Ishikawa (cell line): ENCODE measurements around the gene HSD17B14.

Experiments used
- CEBPB ChIP-seq: IDR thresholded peaks from 2 replicates; pipeline ENCODE4 v1.6.1; 2012
- CREB1 ChIP-seq: IDR thresholded peaks from 2 replicates; pipeline ENCODE4 v1.6.1; 2012; ENCODE audit warnings: low read depth
- EGR1 ChIP-seq: IDR thresholded peaks from 2 replicates; pipeline ENCODE4 v1.6.1; 2012
- EP300 ChIP-seq: IDR thresholded peaks from 2 replicates; pipeline ENCODE4 v1.6.1; 2012; ENCODE audit warnings: borderline replicate concordance
- FOXM1 ChIP-seq: IDR thresholded peaks from 2 replicates; pipeline ENCODE4 v1.6.1; 2012; ENCODE audit warnings: low read depth, borderline replicate concordance
- NFIC ChIP-seq: IDR thresholded peaks from 2 replicates; pipeline ENCODE4 v1.6.1; 2012
- RAD21 ChIP-seq: IDR thresholded peaks from 2 replicates; pipeline ENCODE4 v1.6.1; 2012; ENCODE audit warnings: low read depth
- TAF1 ChIP-seq: IDR thresholded peaks from 2 replicates; pipeline ENCODE4 v1.6.1; 2012; ENCODE audit warnings: low read depth, mild to moderate bottlenecking
- TCF12 ChIP-seq: IDR thresholded peaks from 2 replicates; pipeline ENCODE4 v1.6.1; 2012; ENCODE audit warnings: low read depth
- TEAD4 ChIP-seq: IDR thresholded peaks from 2 replicates; pipeline ENCODE4 v1.6.1; 2012
- YY1 ChIP-seq: IDR thresholded peaks from 2 replicates; pipeline ENCODE4 v1.6.1; 2012; ENCODE audit warnings: low read depth
- ZBTB7A ChIP-seq: IDR thresholded peaks from 2 replicates; pipeline ENCODE4 v1.6.1; 2012; ENCODE audit warnings: low read depth
- TF ChIP-seq, protein P1 (sequence below): IDR thresholded peaks from 2 replicates; pipeline ENCODE4 v1.6.1; 2012
- TF ChIP-seq, protein P2 (sequence below): IDR thresholded peaks from 2 replicates; pipeline ENCODE4 v1.6.1; 2012; ENCODE audit warnings: low read depth, mild to moderate bottlenecking
- TF ChIP-seq, protein P3 (sequence below): IDR thresholded peaks from 2 replicates; pipeline ENCODE4 v1.6.1; 2012

Gene HSD17B14

DNA sequence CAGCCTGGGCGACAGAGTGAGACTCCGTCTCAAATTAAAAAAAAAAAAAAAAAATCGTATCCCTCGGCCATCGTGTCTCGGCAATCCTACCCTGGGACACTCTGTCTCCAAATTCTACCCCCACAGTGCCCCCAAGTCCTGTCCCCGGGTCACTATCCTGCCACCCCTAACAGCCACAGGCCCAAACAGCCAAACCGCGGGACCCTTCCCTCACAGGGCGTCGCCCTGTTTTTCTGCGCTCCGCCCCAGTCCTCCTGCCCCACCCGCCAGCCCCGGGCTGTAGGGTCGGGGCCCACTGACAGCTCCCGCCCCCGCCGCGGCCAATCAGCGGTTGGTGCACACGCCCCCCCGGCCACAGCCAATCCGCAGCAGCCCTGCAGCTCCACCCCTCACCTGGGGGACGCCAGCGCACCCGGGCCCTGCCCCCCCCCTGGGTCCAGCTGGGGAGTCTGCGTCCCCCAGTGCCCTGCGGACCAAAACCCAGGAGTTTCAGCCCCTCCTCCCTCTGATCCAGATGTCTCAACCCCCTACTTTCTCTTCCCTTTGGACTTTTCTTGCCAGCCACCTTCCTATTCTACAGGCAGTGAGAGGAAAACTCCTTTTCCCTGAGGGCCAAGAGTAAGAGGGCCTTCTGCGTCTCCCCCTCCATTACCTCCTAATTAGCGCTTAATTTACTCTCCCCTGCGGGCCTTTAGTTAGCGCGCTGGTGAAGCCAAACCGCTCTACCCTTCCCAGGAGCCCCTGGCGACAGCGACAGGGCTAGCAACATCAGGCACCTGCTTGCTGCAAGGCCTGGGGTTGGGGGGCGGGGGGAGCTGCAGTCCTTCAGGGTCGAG lies 24.0 kb downstream of the HSD17B14 start:
- TF ChIP-seq RAD21 (no peak), CEBPB (no peak), TCF12 (peak; percentile 22; the same call in 1 of the 2 replicates), EGR1 (0 out of 2 replicates have a peak, but pooled peaks have one; percentile 39)

DNA sequence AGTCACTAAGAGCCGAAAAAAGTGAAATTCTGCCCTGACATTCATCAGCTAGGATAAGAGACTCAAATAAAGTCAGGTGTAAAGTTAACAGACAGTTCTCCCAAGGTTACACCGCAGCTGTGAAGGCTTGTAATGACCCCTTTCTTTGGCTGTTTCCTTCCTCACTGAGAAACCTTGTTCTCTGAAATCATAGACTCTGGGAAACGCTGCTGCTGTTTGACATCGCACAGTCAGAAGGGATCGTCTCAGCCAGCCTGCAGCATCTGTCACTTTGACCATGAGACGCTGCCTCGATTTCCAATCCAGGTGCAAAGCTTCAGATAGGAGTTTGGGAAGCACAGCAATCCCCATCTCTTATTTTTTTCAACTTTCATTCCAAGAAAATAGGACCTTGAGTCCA lies 26.1 kb downstream of the HSD17B14 start:
- TF ChIP-seq NFIC (no peak), EP300 (no peak), TAF1 (no peak), YY1 (no peak), CREB1 (no peak), EGR1 (no peak), TEAD4 (no peak), CEBPB (no peak), RAD21 (no peak), ZBTB7A (no peak), TCF12 (no peak), FOXM1 (no peak)
- TF ChIP-seq, protein P1, sequence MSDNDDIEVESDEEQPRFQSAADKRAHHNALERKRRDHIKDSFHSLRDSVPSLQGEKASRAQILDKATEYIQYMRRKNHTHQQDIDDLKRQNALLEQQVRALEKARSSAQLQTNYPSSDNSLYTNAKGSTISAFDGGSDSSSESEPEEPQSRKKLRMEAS, result no peak
- TF ChIP-seq, protein P2, sequence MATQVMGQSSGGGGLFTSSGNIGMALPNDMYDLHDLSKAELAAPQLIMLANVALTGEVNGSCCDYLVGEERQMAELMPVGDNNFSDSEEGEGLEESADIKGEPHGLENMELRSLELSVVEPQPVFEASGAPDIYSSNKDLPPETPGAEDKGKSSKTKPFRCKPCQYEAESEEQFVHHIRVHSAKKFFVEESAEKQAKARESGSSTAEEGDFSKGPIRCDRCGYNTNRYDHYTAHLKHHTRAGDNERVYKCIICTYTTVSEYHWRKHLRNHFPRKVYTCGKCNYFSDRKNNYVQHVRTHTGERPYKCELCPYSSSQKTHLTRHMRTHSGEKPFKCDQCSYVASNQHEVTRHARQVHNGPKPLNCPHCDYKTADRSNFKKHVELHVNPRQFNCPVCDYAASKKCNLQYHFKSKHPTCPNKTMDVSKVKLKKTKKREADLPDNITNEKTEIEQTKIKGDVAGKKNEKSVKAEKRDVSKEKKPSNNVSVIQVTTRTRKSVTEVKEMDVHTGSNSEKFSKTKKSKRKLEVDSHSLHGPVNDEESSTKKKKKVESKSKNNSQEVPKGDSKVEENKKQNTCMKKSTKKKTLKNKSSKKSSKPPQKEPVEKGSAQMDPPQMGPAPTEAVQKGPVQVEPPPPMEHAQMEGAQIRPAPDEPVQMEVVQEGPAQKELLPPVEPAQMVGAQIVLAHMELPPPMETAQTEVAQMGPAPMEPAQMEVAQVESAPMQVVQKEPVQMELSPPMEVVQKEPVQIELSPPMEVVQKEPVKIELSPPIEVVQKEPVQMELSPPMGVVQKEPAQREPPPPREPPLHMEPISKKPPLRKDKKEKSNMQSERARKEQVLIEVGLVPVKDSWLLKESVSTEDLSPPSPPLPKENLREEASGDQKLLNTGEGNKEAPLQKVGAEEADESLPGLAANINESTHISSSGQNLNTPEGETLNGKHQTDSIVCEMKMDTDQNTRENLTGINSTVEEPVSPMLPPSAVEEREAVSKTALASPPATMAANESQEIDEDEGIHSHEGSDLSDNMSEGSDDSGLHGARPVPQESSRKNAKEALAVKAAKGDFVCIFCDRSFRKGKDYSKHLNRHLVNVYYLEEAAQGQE, result no peak
- TF ChIP-seq, protein P3, sequence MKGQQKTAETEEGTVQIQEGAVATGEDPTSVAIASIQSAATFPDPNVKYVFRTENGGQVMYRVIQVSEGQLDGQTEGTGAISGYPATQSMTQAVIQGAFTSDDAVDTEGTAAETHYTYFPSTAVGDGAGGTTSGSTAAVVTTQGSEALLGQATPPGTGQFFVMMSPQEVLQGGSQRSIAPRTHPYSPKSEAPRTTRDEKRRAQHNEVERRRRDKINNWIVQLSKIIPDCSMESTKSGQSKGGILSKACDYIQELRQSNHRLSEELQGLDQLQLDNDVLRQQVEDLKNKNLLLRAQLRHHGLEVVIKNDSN, result no peak

DNA sequence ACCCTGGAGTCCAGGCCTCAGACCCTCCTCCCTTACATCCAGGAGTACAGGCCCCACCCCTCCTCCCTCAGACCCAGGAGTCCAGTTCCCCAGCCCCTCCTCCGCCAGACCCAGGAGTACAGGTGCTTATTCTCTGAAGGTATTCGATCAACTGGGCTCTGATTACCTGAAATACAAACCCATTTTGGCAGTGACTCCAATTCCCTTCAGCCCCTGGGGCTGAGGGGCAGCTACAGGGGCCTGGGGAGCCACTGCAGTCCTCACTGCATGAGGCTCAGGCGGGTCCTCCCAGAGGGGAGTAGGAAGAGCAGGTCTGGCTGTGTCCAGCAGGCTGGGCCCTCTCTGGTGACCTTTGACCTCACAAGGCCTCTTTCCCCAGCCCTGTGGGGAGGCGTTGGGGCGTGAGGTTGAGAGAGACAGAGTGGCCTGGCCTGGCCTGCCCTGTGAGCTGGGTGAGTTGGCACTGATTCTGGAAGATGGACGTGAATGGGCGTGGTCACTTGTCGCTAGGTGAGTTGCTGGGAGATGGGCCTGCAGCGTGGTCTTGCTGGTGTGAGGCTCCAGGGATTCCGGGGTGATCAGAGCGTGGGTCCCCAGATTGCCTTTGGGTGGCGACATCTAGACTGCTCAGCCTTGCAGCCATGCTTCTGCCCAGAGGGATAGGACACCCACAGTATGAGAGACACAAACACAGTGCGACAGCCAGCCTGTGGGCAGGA lies 28.5 kb downstream of the HSD17B14 start:
- TF ChIP-seq CEBPB, result no peak
- TF ChIP-seq TEAD4, result no peak
- no peak for TF ChIP-seq EP300
- no peak for TF ChIP-seq CREB1
- no peak for TF ChIP-seq YY1
- TF ChIP-seq, protein P2, result no peak
- TF ChIP-seq EGR1, result no peak
- TF ChIP-seq FOXM1, result no peak
- no peak for TF ChIP-seq ZBTB7A
- TF ChIP-seq NFIC, result no peak
- TF ChIP-seq TAF1, result no peak
- no peak for TF ChIP-seq RAD21
- TF ChIP-seq, protein P1, result no peak
- TF ChIP-seq, protein P3, result no peak
- TF ChIP-seq TCF12, result no peak

DNA sequence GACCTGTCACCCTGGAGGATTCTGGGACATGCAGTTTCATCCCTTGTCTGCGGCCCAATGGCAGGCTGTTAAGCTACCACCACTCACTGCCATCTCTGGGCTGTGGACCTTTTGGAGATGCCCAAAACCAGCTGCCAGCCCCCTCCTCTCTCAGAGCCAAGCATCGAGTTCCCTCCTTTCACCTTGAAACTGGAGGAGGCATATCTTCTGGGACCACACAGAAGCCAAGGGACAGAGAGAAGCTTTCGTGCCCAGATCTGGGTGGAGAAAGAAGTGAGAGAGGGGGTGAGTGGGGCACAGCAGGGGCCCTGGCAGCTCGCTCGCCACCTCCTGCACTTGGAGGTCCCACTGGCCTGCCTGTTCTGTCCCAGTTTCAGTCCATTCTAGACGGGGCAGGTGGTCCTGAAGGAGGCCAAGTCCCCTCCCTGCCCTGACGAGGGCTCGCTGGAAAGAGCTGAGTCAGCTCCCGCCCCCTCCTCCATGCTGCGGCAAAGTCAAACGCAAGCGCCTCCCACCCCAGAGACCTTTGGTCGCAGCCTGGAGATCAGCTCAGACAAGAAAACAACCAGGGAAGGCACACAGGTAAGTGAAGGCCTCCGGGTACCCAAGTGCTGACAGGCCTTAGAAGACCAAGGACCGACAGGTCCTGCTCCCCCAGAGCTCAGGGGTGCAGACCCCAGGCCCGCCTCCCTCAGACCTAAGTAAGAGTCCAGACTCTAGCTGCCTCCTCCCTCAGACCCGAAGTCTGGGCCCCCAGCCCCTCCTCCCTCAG lies 29.3 kb downstream of the HSD17B14 start:
- TF ChIP-seq ZBTB7A (no peak), CREB1 (no peak), EP300 (no peak)
- TF ChIP-seq, protein P1, result no peak

DNA sequence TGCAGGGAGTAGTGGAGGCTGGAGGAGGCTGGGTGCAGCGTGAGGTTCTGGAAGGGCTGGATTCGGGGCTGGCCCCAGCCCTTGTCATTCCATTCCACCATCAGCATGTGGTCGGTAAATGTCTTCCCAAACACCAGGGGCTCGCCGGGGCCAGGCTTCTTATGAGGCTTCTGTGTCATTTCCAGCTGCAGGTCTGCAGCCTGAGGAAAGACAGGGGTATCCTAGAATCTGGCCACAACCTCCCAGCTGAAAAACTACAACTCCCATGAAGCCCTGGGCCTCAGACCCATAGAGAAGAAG lies 29.8 kb downstream of the HSD17B14 start:
- TF ChIP-seq FOXM1, result no peak
- TF ChIP-seq, protein P3, result no peak
